H1 (cell line): ENCODE results near the gene SAG. TPM values are rescaled to one million over a fixed set of nuclear protein-coding genes. Genes with fewer than 3 reads are reported as not detected.

Source experiments
- ASH2L ChIP-seq: fragments of 200-600, 300-600 bp; sonication (generic); IDR thresholded peaks from one replicate; pipeline ENCODE4 v1.7.1; 2017; ENCODE audit warnings: low read length
- ATF3 ChIP-seq: IDR thresholded peaks from 2 replicates; pipeline ENCODE4 v1.6.1; 2011; ENCODE audit warnings: low read depth, mild to moderate bottlenecking, low read length; ENCODE audit not compliant: insufficient read depth
- BACH1 ChIP-seq: IDR thresholded peaks from 2 replicates; pipeline ENCODE4 v1.6.1; 2012; ENCODE audit warnings: low read length, improper control_type of control experiment
- CHD7 ChIP-seq: fragments of 300-600 bp; sonication (generic); IDR thresholded peaks from 2 replicates; pipeline ENCODE4 v1.7.1; 2012; ENCODE audit warnings: low read length, moderate library complexity, mild to moderate bottlenecking, inconsistent platforms; ENCODE audit not compliant: insufficient replicate concordance
- HDAC6 ChIP-seq: IDR thresholded peaks from one replicate; pipeline ENCODE4 v1.7.1; 2012; ENCODE audit warnings: low read depth, mild to moderate bottlenecking, inconsistent platforms, low read length, moderate library complexity
- JUND ChIP-seq: IDR thresholded peaks from 2 replicates; pipeline ENCODE4 v1.6.1; 2011; ENCODE audit warnings: mild to moderate bottlenecking, improper control_type of control experiment, low read length
- SIN3A ChIP-seq, 2 experiments: IDR thresholded peaks in 1 of 2; conservative IDR thresholded peaks in 1 of 2; 2 replicates each; pipeline ENCODE4 v1.6.1; 2011 to 2012; ENCODE audit warnings: low read length in 2 of 2, improper control_type of control experiment in 1 of 2, low read depth in 1 of 2, mild to moderate bottlenecking in 1 of 2
- TCF12 ChIP-seq: IDR thresholded peaks from 2 replicates; pipeline ENCODE4 v1.6.1; 2011; ENCODE audit warnings: low read depth, mild to moderate bottlenecking, low read length
- polyA plus RNA-seq, 7 experiments: library from polyadenylated mRNA; depleted of rRNA in 3 of 7; stranded (reverse) in 5 of 7; unstranded in 2 of 7; fragments of >200 nt in 5 of 7; fragments of 200-250 nt in 2 of 7; gene quantifications; 1 replicate in 5 of 7; 2 replicates in 1 of 7; 4 replicates in 1 of 7; pipeline versions ENCODE4 v1.2.1 to v1.2.3, GENCODE V29; 2011 to 2013; ENCODE audit warnings: missing spikeins in 2 of 7, mixed read lengths in 2 of 7
- total RNA-seq: library from RNA; stranded (reverse); fragmentation: NEBNext Ultra II Directional; extraction: Animal tissue kit (Norgen Biotek cat#: 25700); gene quantifications from 2 replicates; pipeline ENCODE4 v1.2.1, GENCODE V29; 2021

SAG gene
- total and polyA plus RNA-seq, 2 of the 8 experiments (the other 6 are each of a cell fraction or from before 2014, with no cell fraction given), result not detected

DNA sequence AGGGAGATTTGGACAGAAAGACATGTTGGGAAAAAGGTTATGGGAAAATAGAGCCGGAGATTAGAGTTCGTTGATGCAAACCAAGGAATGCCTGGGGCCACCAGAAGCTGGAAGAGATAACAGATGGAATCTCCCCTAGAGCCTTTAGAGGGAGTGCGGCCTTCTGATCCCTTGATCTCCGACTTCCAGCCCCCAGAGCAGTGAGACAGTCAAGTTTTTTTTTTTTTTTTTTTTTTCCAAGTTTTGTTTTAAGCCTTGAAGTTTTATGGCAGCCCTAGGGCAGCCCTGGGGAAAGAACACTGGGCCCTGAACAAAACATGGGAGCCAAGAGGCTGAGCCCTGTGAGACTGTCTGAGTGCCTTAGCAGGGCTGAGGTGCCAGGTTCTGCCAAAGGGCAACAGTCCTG, 53.2 kb downstream of the SAG start (continued):
- TF ChIP-seq CHD7 (no peak), ASH2L (no peak), TCF12 (no peak), BACH1 (no peak), SIN3A (conservative IDR thresholded peaks at IDR 0.05 in 1 of 2, IDR thresholded peaks at IDR 0.05 in 1 of 2; ENCODE audit: low read depth in 1 of 2, low read length in 2 of 2) (no peak), ATF3 (no peak), HDAC6 (no peak), JUND (no peak)
